A549 (cell line): ENCODE measurements around the gene KLHL6. TPM values are rescaled to one million over a fixed set of nuclear protein-coding genes. Genes with fewer than 3 reads are reported as not detected.

Source experiments
- ATAC-seq, 2 experiments: fragments of 200-7000 bp in 1 of 2; fragments of >200 bp in 1 of 2; cut with Nextera tagmentation in 1 of 2; cut with Tn5 transposase in 1 of 2; 3 replicates each; pipeline versions ENCODE4 v1.8.0 to v1.9.1; 2018 to 2020; ENCODE audit warnings: mild to moderate bottlenecking in 1 of 2, moderate library complexity in 1 of 2
- CTCF ChIA-PET: fragments of 300-600 bp; sonication (Branson Sonifier 250); formaldehyde crosslinking; extraction: SDS; loops from one replicate; lab custom pipeline; 2021; ENCODE audit warnings: antibody characterized with exemption, inconsistent platforms; lab: Yijun Ruan, JAX
- POLR2A ChIA-PET: fragments of 350-600 bp; formaldehyde crosslinking; extraction: SDS; loops from one replicate; lab custom pipeline; 2021; ENCODE audit warnings: antibody characterized with exemption, inconsistent platforms; lab: Yijun Ruan, JAX
- DNase-seq, 2 experiments: peaks; one replicate each; pipeline versions ENCODE4 v3.0.0 to v3.0.0-alpha.2; 2011 to 2016; ENCODE audit warnings: low read depth in 1 of 2, low spot score in 1 of 2
- FAIRE-seq: peaks from 2 replicates; lab custom pipeline; 2011; peaks lifted over from hg19 to GRCh38; lab: Jason Lieb, UNC
- H3K27ac ChIP-seq, 2 experiments: fragments of >200 bp; sonication (Bioruptor Twin); formaldehyde crosslinking; 3 replicates each; pipeline ENCODE4 v1.5.1; 2016 to 2017
- H3K4me1 ChIP-seq: fragments of >200 bp; sonication (Bioruptor Twin); formaldehyde crosslinking; 3 replicates; pipeline ENCODE4 v1.6.1; 2016
- H3K4me2 ChIP-seq: fragments of >200 bp; sonication (Bioruptor Twin); formaldehyde crosslinking; 3 replicates; pipeline ENCODE4 v1.6.1; 2016
- H3K4me3 ChIP-seq: fragments of >200 bp; sonication (Bioruptor Twin); formaldehyde crosslinking; 3 replicates; pipeline ENCODE4 v1.5.1; 2016
- H3K9me3 ChIP-seq: fragments of >200 bp; sonication (Bioruptor Twin); formaldehyde crosslinking; 3 replicates; pipeline ENCODE4 v1.6.1; 2016
- ATOH8 ChIP-seq: fragments of 250-450 bp; sonication (Bioruptor Pico); IDR thresholded peaks from 2 replicates; pipeline ENCODE4 v1.5.0; 2020; ENCODE audit warnings: low read depth, mild to moderate bottlenecking, moderate library complexity
- BHLHE40 ChIP-seq: IDR thresholded peaks from 2 replicates; pipeline ENCODE4 v1.6.1; 2012; ENCODE audit warnings: low read depth, low read length, inconsistent platforms
- CBX2 ChIP-seq: fragments of 200-600 bp; sonication (generic); IDR thresholded peaks from 2 replicates; pipeline ENCODE4 v1.6.1; 2016; ENCODE audit warnings: low read depth, mild to moderate bottlenecking, borderline replicate concordance
- CBX8 ChIP-seq: fragments of 200-600 bp; sonication (generic); IDR thresholded peaks from 2 replicates; pipeline ENCODE4 v1.6.1; 2016
- CEBPB ChIP-seq, 2 experiments: fragments of >200 bp in 1 of 2; sonication (Bioruptor Twin) in 1 of 2; formaldehyde crosslinking in 1 of 2; IDR thresholded peaks; 2 replicates each; pipeline ENCODE4 v1.6.1; 2012 to 2016
- CHD2 ChIP-seq: fragments of 150-350 bp; IDR thresholded peaks from 2 replicates; pipeline ENCODE4 v1.6.1; 2014; ENCODE audit warnings: low read length; ENCODE audit not compliant: partially characterized antibody
- ESRRA ChIP-seq: fragments of 150-350 bp; IDR thresholded peaks from 2 replicates; pipeline ENCODE4 v1.6.1; 2014; ENCODE audit warnings: mild to moderate bottlenecking, low read length, borderline replicate concordance
- FOXS1 ChIP-seq: fragments of 250-450 bp; sonication (Bioruptor Pico); IDR thresholded peaks from 2 replicates; pipeline ENCODE4 v1.5.0; 2020; ENCODE audit warnings: mild to moderate bottlenecking, moderate library complexity
- GATA3 ChIP-seq: IDR thresholded peaks from 2 replicates; pipeline ENCODE4 v1.6.1; 2012; ENCODE audit warnings: borderline replicate concordance
- HDAC2 ChIP-seq: fragments of 200-600 bp; sonication (generic); IDR thresholded peaks from 2 replicates; pipeline ENCODE4 v1.6.1; 2016
- HOXB13 ChIP-seq: fragments of 250-450 bp; sonication (Bioruptor Pico); IDR thresholded peaks from 2 replicates; pipeline ENCODE4 v1.5.0; 2020; ENCODE audit warnings: low read depth, mild to moderate bottlenecking, moderate library complexity
- HOXB5 ChIP-seq: fragments of 250-450 bp; sonication (Bioruptor Pico); IDR thresholded peaks from 2 replicates; pipeline ENCODE4 v1.5.0; 2020; ENCODE audit warnings: mild to moderate bottlenecking, moderate library complexity
- JUN ChIP-seq, 2 experiments: fragments of >200 bp; sonication (Bioruptor Twin); formaldehyde crosslinking; IDR thresholded peaks; 2 replicates in 1 of 2; 3 replicates in 1 of 2; pipeline ENCODE4 v1.6.1; 2016 to 2017
- JUNB ChIP-seq: fragments of >200 bp; sonication (Bioruptor Twin); formaldehyde crosslinking; IDR thresholded peaks from 2 replicates; pipeline ENCODE4 v1.6.1; 2016
- MAZ ChIP-seq: fragments of 150-350 bp; IDR thresholded peaks from 2 replicates; pipeline ENCODE4 v1.6.1; 2014; ENCODE audit warnings: antibody characterized with exemption, low read depth, low read length, borderline replicate concordance
- MYC ChIP-seq: IDR thresholded peaks from 2 replicates; pipeline ENCODE4 v1.6.1; 2012; ENCODE audit warnings: mild to moderate bottlenecking, inconsistent platforms, low read length, improper control_type of control experiment, borderline replicate concordance
- NFE2L2 ChIP-seq: fragments of 150-350 bp; conservative IDR thresholded peaks from 2 replicates; pipeline ENCODE4 v1.6.1; 2014; ENCODE audit warnings: low read length
- PHF8 ChIP-seq: fragments of 200-600 bp; sonication (generic); IDR thresholded peaks from 2 replicates; pipeline ENCODE4 v1.6.1; 2016; ENCODE audit warnings: low read depth, mild to moderate bottlenecking, antibody characterized with exemption, moderate library complexity, borderline replicate concordance
- POLR2AphosphoS2 ChIP-seq: conservative IDR thresholded peaks from 2 replicates; pipeline ENCODE4 v1.6.1; 2012; ENCODE audit warnings: low read length, improper control_type of control experiment, inconsistent platforms
- RARB ChIP-seq: fragments of 250-450 bp; sonication (Bioruptor Pico); IDR thresholded peaks from 2 replicates; pipeline ENCODE4 v1.8.0; 2021; ENCODE audit warnings: mild to moderate bottlenecking, moderate library complexity
- RCOR1 ChIP-seq: fragments of 150-350 bp; IDR thresholded peaks from 2 replicates; pipeline ENCODE4 v1.6.1; 2014; ENCODE audit warnings: antibody characterized with exemption, low read length, low read depth
- SMC3 ChIP-seq: fragments of >200 bp; sonication (Bioruptor Twin); formaldehyde crosslinking; IDR thresholded peaks from 3 replicates; pipeline ENCODE4 v1.6.1; 2018; ENCODE audit warnings: inconsistent platforms
- SREBF2 ChIP-seq: fragments of 450-650 bp; IDR thresholded peaks from 2 replicates; pipeline ENCODE4 v1.6.1; 2014; ENCODE audit warnings: mild to moderate bottlenecking, moderate library complexity
- TFCP2L1 ChIP-seq: fragments of 250-450 bp; sonication (Bioruptor Pico); IDR thresholded peaks from 2 replicates; pipeline ENCODE4 v1.5.0; 2021; ENCODE audit warnings: mild to moderate bottlenecking
- TP53 ChIP-seq: fragments of 250-450 bp; sonication (Bioruptor Pico); IDR thresholded peaks from 2 replicates; pipeline ENCODE4 v1.5.0; 2021; ENCODE audit warnings: mild to moderate bottlenecking, moderate library complexity
- ZNF302 ChIP-seq: fragments of 250-450 bp; sonication (Bioruptor Pico); IDR thresholded peaks from 2 replicates; pipeline ENCODE4 v1.9.0; 2021; ENCODE audit warnings: inconsistent platforms, mild to moderate bottlenecking, moderate library complexity
- WGBS: methylation state at CpG from one replicate; pipeline ENCODE4 v1.1.6; 2017; ENCODE audit errors: missing lambda C conversion rate; 5-methylcytosine and 5-hydroxymethylcytosine counted together
- polyA plus RNA-seq, 4 experiments: library from polyadenylated mRNA; depleted of rRNA in 3 of 4; stranded (reverse); fragments of >200 nt; fragmentation: RNase III in 1 of 4; extraction: RNeasy Plus Mini Kit Qiagen cat#74134 plus additional on column Dnase treatment in 1 of 4; gene quantifications; 2 replicates in 3 of 4; 3 replicates in 1 of 4; pipeline ENCODE4 v1.2.3, GENCODE V29; 2011 to 2017
- TF ChIP-seq, protein P1 (sequence below): fragments of >200 bp; sonication (Bioruptor Twin); formaldehyde crosslinking; IDR thresholded peaks from 3 replicates; pipeline ENCODE4 v1.6.1; 2016
- TF ChIP-seq, protein P2 (sequence below): fragments of >200 bp; sonication (Bioruptor Twin); formaldehyde crosslinking; IDR thresholded peaks from 3 replicates; pipeline ENCODE4 v1.5.1; 2016

Gene KLHL6
- polyA plus RNA-seq, 2 of the 4 experiments (the other 2 are of a cell fraction), result not detected

GRCh38 chr3:183583331-183584245 is 28.1 kb upstream of the KLHL6 start:
- 60% methylated on average over 5 of the region's 5 CpGs for WGBS
- TF ChIP-seq JUNB (no peak), FOXS1 (CRISPR knock-in tag) (no peak), TP53 (no peak), MYC (no peak), HDAC2 (no peak), CHD2 (no peak), TFCP2L1 (CRISPR knock-in tag) (no peak), SREBF2 (no peak), MAZ (no peak), ESRRA (no peak), RARB (CRISPR knock-in tag) (no peak), HOXB5 (CRISPR knock-in tag) (no peak)
- TF ChIP-seq, protein P1, sequence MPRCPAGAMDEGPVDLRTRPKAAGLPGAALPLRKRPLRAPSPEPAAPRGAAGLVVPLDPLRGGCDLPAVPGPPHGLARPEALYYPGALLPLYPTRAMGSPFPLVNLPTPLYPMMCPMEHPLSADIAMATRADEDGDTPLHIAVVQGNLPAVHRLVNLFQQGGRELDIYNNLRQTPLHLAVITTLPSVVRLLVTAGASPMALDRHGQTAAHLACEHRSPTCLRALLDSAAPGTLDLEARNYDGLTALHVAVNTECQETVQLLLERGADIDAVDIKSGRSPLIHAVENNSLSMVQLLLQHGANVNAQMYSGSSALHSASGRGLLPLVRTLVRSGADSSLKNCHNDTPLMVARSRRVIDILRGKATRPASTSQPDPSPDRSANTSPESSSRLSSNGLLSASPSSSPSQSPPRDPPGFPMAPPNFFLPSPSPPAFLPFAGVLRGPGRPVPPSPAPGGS, result no peak
- TF ChIP-seq, protein P2, sequence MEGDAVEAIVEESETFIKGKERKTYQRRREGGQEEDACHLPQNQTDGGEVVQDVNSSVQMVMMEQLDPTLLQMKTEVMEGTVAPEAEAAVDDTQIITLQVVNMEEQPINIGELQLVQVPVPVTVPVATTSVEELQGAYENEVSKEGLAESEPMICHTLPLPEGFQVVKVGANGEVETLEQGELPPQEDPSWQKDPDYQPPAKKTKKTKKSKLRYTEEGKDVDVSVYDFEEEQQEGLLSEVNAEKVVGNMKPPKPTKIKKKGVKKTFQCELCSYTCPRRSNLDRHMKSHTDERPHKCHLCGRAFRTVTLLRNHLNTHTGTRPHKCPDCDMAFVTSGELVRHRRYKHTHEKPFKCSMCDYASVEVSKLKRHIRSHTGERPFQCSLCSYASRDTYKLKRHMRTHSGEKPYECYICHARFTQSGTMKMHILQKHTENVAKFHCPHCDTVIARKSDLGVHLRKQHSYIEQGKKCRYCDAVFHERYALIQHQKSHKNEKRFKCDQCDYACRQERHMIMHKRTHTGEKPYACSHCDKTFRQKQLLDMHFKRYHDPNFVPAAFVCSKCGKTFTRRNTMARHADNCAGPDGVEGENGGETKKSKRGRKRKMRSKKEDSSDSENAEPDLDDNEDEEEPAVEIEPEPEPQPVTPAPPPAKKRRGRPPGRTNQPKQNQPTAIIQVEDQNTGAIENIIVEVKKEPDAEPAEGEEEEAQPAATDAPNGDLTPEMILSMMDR, result no peak
- no peaks in the 10 kb centered on the region for H3K4me1 ChIP-seq
- no peak for DNase-seq
- ChIA-PET CTCF (no interaction called here), POLR2A (no interaction called here)
- no peak overlapping the region for H3K27ac ChIP-seq
- no peaks in the 10 kb centered on the region for H3K9me3 ChIP-seq
- FAIRE-seq, result no peak
- no peak overlapping the region for H3K4me3 ChIP-seq
- no peak overlapping the region for H3K4me2 ChIP-seq
- no peak for ATAC-seq

GRCh38 chr3:183582161-183582560 is 26.7 kb upstream of the KLHL6 start:
- TF ChIP-seq HDAC2, result no peak
- TF ChIP-seq GATA3, result no peak
- no peak for TF ChIP-seq POLR2AphosphoS2
- TF ChIP-seq JUNB, result no peak
- TF ChIP-seq CBX8, result no peak
- no peak for TF ChIP-seq CBX2
- TF ChIP-seq FOXS1 (CRISPR knock-in tag), result no peak
- Histone ChIP-seq H3K9me3 (no peaks in the 10 kb centered on the region; the same call in 2 of the 3 replicates), H3K4me3 (no peak overlapping the region), H3K4me1 (no peaks in the 10 kb centered on the region), H3K27ac (no peak overlapping the region), H3K4me2 (no peak overlapping the region)
- CTCF ChIA-PET, result interaction anchor here (1.6 kb wide), 1 partner anchor 12 kb away, joined by 5 read pairs; no protein-coding TSS in a partner anchor
- DNase-seq, result no peak
- POLR2A ChIA-PET, result no interaction called here
- WGBS, result 76% methylated on average over 1 of the region's 1 CpG
- ATAC-seq, result no peak
- FAIRE-seq, result no peak

DNA sequence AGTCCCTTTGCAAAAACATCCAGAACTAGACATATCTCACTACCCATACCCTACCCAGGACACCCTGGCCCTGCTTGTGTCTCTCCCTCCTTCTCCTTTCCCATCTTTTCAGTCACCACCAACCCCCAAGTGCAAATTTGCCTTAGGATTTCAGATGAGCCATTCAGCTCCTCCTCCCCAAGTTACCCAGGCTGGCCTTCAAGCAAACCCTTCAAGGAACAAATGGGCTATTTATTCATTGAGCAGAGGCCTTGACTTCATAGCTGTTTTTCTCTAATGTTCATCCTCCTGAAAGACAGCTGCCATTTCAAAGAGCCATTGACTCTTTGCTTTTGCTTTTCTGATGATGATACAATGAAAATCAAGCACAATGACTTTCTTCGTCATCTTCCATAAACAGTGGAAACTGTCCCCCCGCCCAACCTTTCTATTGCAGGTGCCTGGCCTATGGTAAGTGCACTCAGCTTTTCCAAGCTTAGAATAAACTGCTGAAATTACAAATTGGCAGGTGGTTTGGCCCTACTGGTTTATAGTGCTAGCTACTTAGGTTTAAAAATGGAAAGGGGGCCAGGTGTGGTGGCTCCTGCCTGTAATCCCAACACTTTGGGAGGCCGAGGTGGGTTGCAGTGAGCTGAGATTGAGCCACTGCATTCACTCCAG is 26.1 kb upstream of the KLHL6 start:
- no peak for TF ChIP-seq BHLHE40
- TF ChIP-seq CHD2, result no peak
- no peak for TF ChIP-seq ZNF302
- no peak for TF ChIP-seq FOXS1 (CRISPR knock-in tag)
- TF ChIP-seq HDAC2, result no peak
- TF ChIP-seq MYC, result no peak
- TF ChIP-seq SMC3, result no peak
- TF ChIP-seq CEBPB (IDR thresholded peaks at IDR 0.05), result no peak
- no peak for TF ChIP-seq PHF8
- no peak for TF ChIP-seq ATOH8 (CRISPR knock-in tag)
- TF ChIP-seq MAZ, result no peak
- TF ChIP-seq RCOR1, result no peak
- no peak for TF ChIP-seq JUN (IDR thresholded peaks at IDR 0.05)
- no peak for TF ChIP-seq CBX8
- TF ChIP-seq POLR2AphosphoS2, result no peak
- TF ChIP-seq NFE2L2, result no peak
- TF ChIP-seq HOXB13 (CRISPR knock-in tag), result no peak
- no peak overlapping the region for H3K4me2 ChIP-seq
- FAIRE-seq (no peak), DNase-seq (no peak), ATAC-seq (no peak)
- ChIA-PET CTCF (interaction anchor here (1.6 kb wide), 1 partner anchor 13 kb away, joined by 5 read pairs; no protein-coding TSS in a partner anchor), POLR2A (no interaction called here)
- H3K4me1 ChIP-seq, result no peaks in the 10 kb centered on the region
- no peak overlapping the region for H3K27ac ChIP-seq
- WGBS, result 75% methylated on average over 3 of the region's 3 CpGs
- no peak overlapping the region for H3K4me3 ChIP-seq
- no peaks in the 10 kb centered on the region; the same call in 2 of the 3 replicates for H3K9me3 ChIP-seq
